IMR-90 (cell line): Measurements from ENCODE around the gene CARM1. TPM values are rescaled to one million over a fixed set of nuclear protein-coding genes. Genes with fewer than 3 reads are reported as not detected.

ENCODE experiments used
- ATAC-seq: fragments of 200-7000 bp; cut with Tn5 transposase; 2 replicates; pipeline ENCODE4 v1.9.1; 2020; ENCODE audit warnings: low read depth, mild to moderate bottlenecking, moderate library complexity
- BruUV-seq: library from RNA; stranded (reverse); fragments of 400-500 nt; replicated peaks from 2 replicates; lab custom pipeline; 2021; lab: Mats Ljungman, UMichigan
- CTCF ChIA-PET: fragments of 300-600 bp; formaldehyde crosslinking; extraction: SDS; loops from one replicate; lab custom pipeline; 2021; ENCODE audit warnings: antibody characterized with exemption; lab: Yijun Ruan, JAX
- POLR2A ChIA-PET: fragments of 300-600 bp; sonication (Branson Sonifier 250); formaldehyde crosslinking; loops from one replicate; lab custom pipeline; 2022; ENCODE audit warnings: antibody characterized with exemption; ENCODE audit not compliant: unreplicated experiment; lab: Charles Lee
- DNase-seq: peaks from one replicate; pipeline ENCODE4 v3.0.0; 2013
- H2AFZ ChIP-seq: replicated peaks from 2 replicates; pipeline ENCODE3; 2013; ENCODE audit warnings: low read length, mild to moderate bottlenecking; ENCODE audit not compliant: poor library complexity
- H2AK5ac ChIP-seq: 2 replicates; pipeline ENCODE4 v1.6.1; 2013; ENCODE audit warnings: low read depth, low read length, inconsistent platforms
- H2AK9ac ChIP-seq: replicated peaks from 2 replicates; pipeline ENCODE3; 2013; ENCODE audit warnings: mild to moderate bottlenecking, low read depth, low read length, moderate library complexity; ENCODE audit not compliant: poor library complexity
- H2BK120ac ChIP-seq: 2 replicates; pipeline ENCODE4 v1.6.1; 2013; ENCODE audit warnings: low read depth, low read length, inconsistent platforms
- H2BK15ac ChIP-seq: 3 replicates; pipeline ENCODE4 v1.6.1; 2013; ENCODE audit warnings: low read depth, low read length, inconsistent platforms
- H2BK20ac ChIP-seq: 2 replicates; pipeline ENCODE4 v1.6.1; 2013; ENCODE audit warnings: low read depth, mild to moderate bottlenecking, inconsistent platforms, low read length, moderate library complexity
- H2BK5ac ChIP-seq: 2 replicates; pipeline ENCODE4 v1.6.1; 2013; ENCODE audit warnings: mild to moderate bottlenecking, low read depth, low read length, inconsistent platforms; ENCODE audit not compliant: poor library complexity, severe bottlenecking
- H3K14ac ChIP-seq: replicated peaks from 2 replicates; pipeline ENCODE4 v1.6.1; 2013; ENCODE audit warnings: low read depth, low read length, inconsistent platforms
- H3K18ac ChIP-seq: 2 replicates; pipeline ENCODE4 v1.6.1; 2013; ENCODE audit warnings: low read depth, low read length, control low read depth
- H3K23ac ChIP-seq: 2 replicates; pipeline ENCODE4 v1.6.1; 2013; ENCODE audit warnings: low read depth, low read length, inconsistent platforms
- H3K27ac ChIP-seq: 2 replicates; pipeline ENCODE4 v1.5.1; 2013; ENCODE audit warnings: mild to moderate bottlenecking, control low read depth, low read length; ENCODE audit not compliant: insufficient read depth
- H3K27me3 ChIP-seq: 2 replicates; pipeline ENCODE4 v1.6.1; 2013; ENCODE audit warnings: low read length; ENCODE audit not compliant: control insufficient read depth, insufficient read depth
- H3K36me3 ChIP-seq: 2 replicates; pipeline ENCODE4 v1.6.1; 2013; ENCODE audit warnings: low read length, mixed read lengths; ENCODE audit not compliant: control insufficient read depth, insufficient read depth
- H3K4ac ChIP-seq: 2 replicates; pipeline ENCODE4 v1.6.1; 2013; ENCODE audit warnings: low read depth, low read length, inconsistent platforms
- H3K4me1 ChIP-seq: 2 replicates; pipeline ENCODE4 v1.6.1; 2013; ENCODE audit warnings: low read length, mixed read lengths; ENCODE audit not compliant: control insufficient read depth, insufficient read depth
- H3K4me2 ChIP-seq: 2 replicates; pipeline ENCODE4 v1.6.1; 2013; ENCODE audit warnings: low read depth, mild to moderate bottlenecking, control low read depth, low read length, moderate library complexity
- H3K4me3 ChIP-seq: 2 replicates; pipeline ENCODE4 v1.5.1; 2013; ENCODE audit warnings: low read depth, mild to moderate bottlenecking, control low read depth, low read length, moderate library complexity; ENCODE audit not compliant: insufficient read depth
- H3K56ac ChIP-seq: 2 replicates; pipeline ENCODE4 v1.6.1; 2013; ENCODE audit warnings: low read length, inconsistent platforms; ENCODE audit not compliant: insufficient read depth; ENCODE audit errors: extremely low read depth
- H3K79me1 ChIP-seq, 2 experiments: 2 replicates each; pipeline ENCODE4 v1.6.1; 2013; ENCODE audit warnings: low read length in 2 of 2, inconsistent platforms in 1 of 2, low read depth in 1 of 2
- H3K9ac ChIP-seq: 2 replicates; pipeline ENCODE4 v1.6.1; 2013; ENCODE audit warnings: low read depth, low read length, control low read depth
- H3K9me1 ChIP-seq: 2 replicates; pipeline ENCODE4 v1.6.1; 2013; ENCODE audit warnings: low read length, inconsistent platforms; ENCODE audit not compliant: insufficient read depth
- H3K9me3 ChIP-seq: 2 replicates; pipeline ENCODE4 v1.6.1; 2013; ENCODE audit warnings: low read length; ENCODE audit not compliant: control insufficient read depth, insufficient read depth
- H4K20me1 ChIP-seq: 2 replicates; pipeline ENCODE4 v1.6.1; 2013; ENCODE audit warnings: low read length, inconsistent platforms; ENCODE audit not compliant: insufficient read depth
- H4K5ac ChIP-seq: 2 replicates; pipeline ENCODE4 v1.6.1; 2013; ENCODE audit warnings: mild to moderate bottlenecking, low read depth, low read length, control low read depth
- H4K8ac ChIP-seq, 2 experiments: 2 replicates each; pipeline ENCODE4 v1.6.1; 2013; ENCODE audit warnings: low read depth in 2 of 2, low read length in 2 of 2, control low read depth in 1 of 2, inconsistent platforms in 1 of 2
- H4K91ac ChIP-seq: 2 replicates; pipeline ENCODE4 v1.6.1; 2013; ENCODE audit warnings: low read depth, low read length, inconsistent platforms; ENCODE audit not compliant: insufficient read depth
- CEBPB ChIP-seq: IDR thresholded peaks from 2 replicates; pipeline ENCODE4 v1.6.1; 2012; ENCODE audit warnings: low read depth, low read length, improper control_type of control experiment
- ELK1 ChIP-seq: fragments of 150-350 bp; IDR thresholded peaks from 2 replicates; pipeline ENCODE4 v1.6.1; 2016; ENCODE audit warnings: low read depth, mild to moderate bottlenecking, low read length, moderate library complexity, borderline replicate concordance
- MAFK ChIP-seq: IDR thresholded peaks from 2 replicates; pipeline ENCODE4 v1.6.1; 2012; ENCODE audit warnings: low read depth, low read length, improper control_type of control experiment
- MXI1 ChIP-seq: IDR thresholded peaks from 2 replicates; pipeline ENCODE4 v1.6.1; 2012; ENCODE audit warnings: low read depth, mild to moderate bottlenecking, low read length, moderate library complexity, borderline replicate concordance
- NFE2L2 ChIP-seq: fragments of 150-350 bp; IDR thresholded peaks from 2 replicates; pipeline ENCODE4 v1.6.1; 2016; ENCODE audit warnings: low read depth, mild to moderate bottlenecking, low read length
- POLR2A ChIP-seq: IDR thresholded peaks from 2 replicates; pipeline ENCODE4 v1.6.1; 2012; ENCODE audit warnings: mild to moderate bottlenecking, low read depth, low read length
- RAD21 ChIP-seq: IDR thresholded peaks from 2 replicates; pipeline ENCODE4 v1.6.1; 2012; ENCODE audit warnings: low read length, improper control_type of control experiment
- USF2 ChIP-seq: fragments of 150-350 bp; IDR thresholded peaks from 2 replicates; pipeline ENCODE4 v1.6.1; 2017; ENCODE audit warnings: mild to moderate bottlenecking, antibody characterized with exemption, low read length, low read depth
- WGBS, 2 experiments: methylation state at CpG; one replicate each; pipeline versions ENCODE4 v1.1.5 to v1.1.7; 2013; ENCODE audit warnings: missing lambda C conversion rate in 2 of 2; ENCODE audit not compliant: insufficient read length in 1 of 2; ENCODE audit errors: extremely low coverage in 2 of 2; 5-methylcytosine and 5-hydroxymethylcytosine counted together
- dilution Hi-C: fragments of 300-500 bp; cut with HindIII; formaldehyde crosslinking; loops from one replicate; pipeline ENCODE4 v1.14.3; 2018; ENCODE audit warnings: low sequenced_read_pairs; ENCODE audit not compliant: unreplicated experiment
- in situ Hi-C: fragments of 300-500 bp; cut with MboI; formaldehyde crosslinking; loops from 3 replicates; pipeline ENCODE4 v1.14.3; 2019; ENCODE audit warnings: low sequenced_read_pairs, inconsistent platforms, mixed read lengths
- intact Hi-C: fragments of 100-400 bp; cut with micrococcal nuclease; formaldehyde crosslinking; loops from 2 replicates; pipeline ENCODE4 v1.10.0; 2022
- polyA plus RNA-seq, 3 experiments: library from polyadenylated mRNA; depleted of rRNA; stranded (reverse); fragments of >200 nt; gene quantifications; 2 replicates each; pipeline ENCODE4 v1.2.3, GENCODE V29; 2012; ENCODE audit warnings: low replicate concordance in 1 of 3
- total RNA-seq: library from RNA; depleted of rRNA; stranded (reverse); fragments of >200 nt; gene quantifications from 2 replicates; pipeline ENCODE4 v1.2.3, GENCODE V29; 2012
- TF ChIP-seq, protein P1 (sequence below): conservative IDR thresholded peaks from 2 replicates; pipeline ENCODE4 v1.5.1; 2012; ENCODE audit warnings: mild to moderate bottlenecking, low read depth, low read length, improper control_type of control experiment

CARM1 gene
- total and polyA plus RNA-seq, 2 of the 4 experiments (the other 2 are of a cell fraction): 20.3 to 67.1 TPM

- Histone ChIP-seq H3K9me3 (peaks cover 5% of the 10 kb centered on the region), H3K9ac (no peak overlapping the region), H3K27ac (no peak overlapping the region), H2AFZ (no peak overlapping the region), H2BK5ac (no peak overlapping the region), H3K9me1 (peaks cover 7% of the 10 kb centered on the region; the same call in 1 of the 2 replicates), H3K4me2 (no peak overlapping the region), H4K20me1 (no peaks in the 10 kb centered on the region; the same call in 1 of the 2 replicates), H3K27me3 (no peaks in the 10 kb centered on the region), H3K79me1 (peaks cover 11 to 17% of the 10 kb centered on the region in 2 experiments; a peak in 3 of 4 replicates), H2BK15ac (no peak overlapping the region), H4K8ac (no peak overlapping the region), H4K5ac (no peak overlapping the region), H2AK9ac (no peak overlapping the region), H4K91ac (no peak overlapping the region), H2BK120ac (no peak overlapping the region), H3K36me3 (peaks cover 45% of the 10 kb centered on the region), H3K4me3 (no peak overlapping the region), H3K14ac (no peak overlapping the region), H3K4ac (no peak overlapping the region), H3K4me1 (peaks cover 9% of the 10 kb centered on the region), H3K23ac (no peak overlapping the region), H3K18ac (no peak overlapping the region), H2AK5ac (no peak overlapping the region), H3K56ac (no peak overlapping the region), H2BK20ac (no peak overlapping the region)
- intact Hi-C loops: no loop called here
- no peak for ATAC-seq
- dilution Hi-C loops: no loop called here
- no TSS peak for BruUV-seq
- ChIA-PET CTCF (no interaction called here), POLR2A (no interaction called here)
- in situ Hi-C loops: no loop called here
- TF ChIP-seq CEBPB (no peak), POLR2A (no peak), RAD21 (no peak), USF2 (no peak), NFE2L2 (no peak), MAFK (no peak), ELK1 (no peak), MXI1 (no peak)
- TF ChIP-seq, protein P1, sequence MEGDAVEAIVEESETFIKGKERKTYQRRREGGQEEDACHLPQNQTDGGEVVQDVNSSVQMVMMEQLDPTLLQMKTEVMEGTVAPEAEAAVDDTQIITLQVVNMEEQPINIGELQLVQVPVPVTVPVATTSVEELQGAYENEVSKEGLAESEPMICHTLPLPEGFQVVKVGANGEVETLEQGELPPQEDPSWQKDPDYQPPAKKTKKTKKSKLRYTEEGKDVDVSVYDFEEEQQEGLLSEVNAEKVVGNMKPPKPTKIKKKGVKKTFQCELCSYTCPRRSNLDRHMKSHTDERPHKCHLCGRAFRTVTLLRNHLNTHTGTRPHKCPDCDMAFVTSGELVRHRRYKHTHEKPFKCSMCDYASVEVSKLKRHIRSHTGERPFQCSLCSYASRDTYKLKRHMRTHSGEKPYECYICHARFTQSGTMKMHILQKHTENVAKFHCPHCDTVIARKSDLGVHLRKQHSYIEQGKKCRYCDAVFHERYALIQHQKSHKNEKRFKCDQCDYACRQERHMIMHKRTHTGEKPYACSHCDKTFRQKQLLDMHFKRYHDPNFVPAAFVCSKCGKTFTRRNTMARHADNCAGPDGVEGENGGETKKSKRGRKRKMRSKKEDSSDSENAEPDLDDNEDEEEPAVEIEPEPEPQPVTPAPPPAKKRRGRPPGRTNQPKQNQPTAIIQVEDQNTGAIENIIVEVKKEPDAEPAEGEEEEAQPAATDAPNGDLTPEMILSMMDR: no peak
- no peak for DNase-seq
- WGBS, 2 experiments: 81% methylated on average over 10 of the region's 28 CpGs; no CpG with 5 or more reads in 1 of the 2 experiments
These were observed 39.1 kb upstream of the CARM1 start for GRCh38 chr19:10831987-10832938.
